NCI-H1048 (cell line): ENCODE data around the gene MID1IP1.

ENCODE experiments used
- DNase-seq: peaks from one replicate; lab custom pipeline; 2025; lab: John Stamatoyannopoulos, UW

The MID1IP1 gene

DNA sequence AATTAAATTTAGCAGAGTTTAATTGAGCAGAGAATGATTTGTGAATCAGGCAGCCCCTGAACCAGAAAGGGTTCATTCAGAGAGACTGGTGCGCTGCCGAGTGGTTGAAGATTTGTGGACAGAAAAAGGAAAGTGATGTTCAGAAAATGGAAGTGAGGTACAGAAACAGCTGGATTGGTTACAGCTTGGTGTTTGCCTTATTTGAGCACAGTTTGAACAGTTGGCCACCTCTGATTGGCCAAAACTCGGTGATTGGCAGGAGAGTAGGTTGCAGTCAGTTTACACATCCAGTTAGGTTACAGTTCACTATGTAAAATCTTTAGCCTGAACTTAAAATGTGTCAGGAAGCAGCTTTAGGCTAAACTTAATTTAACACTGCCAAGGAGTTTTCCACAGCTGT lies 14.9 kb downstream of the MID1IP1 start:
- no peak for DNase-seq

DNA sequence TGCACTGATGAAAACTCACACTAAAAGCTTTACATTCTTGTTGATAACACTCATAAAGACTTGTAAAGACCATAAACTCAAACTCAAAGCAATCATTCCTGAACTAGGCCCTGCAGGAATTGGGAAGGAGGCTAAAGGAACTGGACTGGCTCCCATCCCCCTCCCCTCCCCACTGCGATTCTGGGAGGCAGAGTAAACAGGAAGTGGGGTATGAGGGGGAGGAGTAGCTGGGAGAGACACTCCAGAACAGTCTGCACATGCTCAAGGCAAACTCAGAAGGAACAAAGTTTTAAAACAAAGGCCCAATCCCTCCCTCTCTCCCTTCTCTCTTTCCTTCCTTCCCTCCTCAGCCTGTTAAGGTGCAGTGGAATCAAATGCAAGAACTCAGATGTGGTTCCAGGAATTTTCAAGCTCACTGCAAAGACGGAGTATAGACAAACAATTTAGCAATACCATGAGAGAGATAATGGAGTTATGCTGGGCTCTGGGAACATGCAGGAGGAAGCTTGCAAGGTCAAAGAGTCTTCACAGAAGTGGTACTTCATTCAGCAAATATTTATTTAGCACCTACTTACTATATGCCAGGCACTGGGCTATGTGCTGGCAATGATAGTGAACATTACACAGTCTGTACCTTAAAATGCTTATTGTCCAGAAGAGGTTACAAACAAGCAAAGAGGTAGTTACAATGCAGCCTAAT lies 15.9 kb downstream of the MID1IP1 start:
- no peak for DNase-seq

DNA sequence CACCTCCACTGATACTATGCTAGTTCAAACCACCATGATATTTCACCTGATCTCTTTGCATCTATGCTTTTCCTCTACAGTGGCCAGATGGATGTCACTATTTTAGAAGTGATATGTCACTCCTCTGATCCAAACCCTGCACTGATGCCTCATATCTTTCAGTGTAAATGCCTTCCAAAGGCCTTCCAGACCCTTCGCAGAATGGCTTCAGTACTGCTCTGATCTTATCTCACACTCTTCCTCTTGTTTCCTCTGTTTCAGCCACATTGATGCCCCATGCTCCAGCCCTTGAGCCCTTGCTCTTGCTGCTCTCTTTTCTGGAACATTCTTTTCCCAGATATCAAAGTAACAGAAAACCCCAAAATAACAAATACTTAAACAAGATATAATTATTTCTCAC lies 17.9 kb downstream of the MID1IP1 start:
- DNase-seq: no peak

DNA sequence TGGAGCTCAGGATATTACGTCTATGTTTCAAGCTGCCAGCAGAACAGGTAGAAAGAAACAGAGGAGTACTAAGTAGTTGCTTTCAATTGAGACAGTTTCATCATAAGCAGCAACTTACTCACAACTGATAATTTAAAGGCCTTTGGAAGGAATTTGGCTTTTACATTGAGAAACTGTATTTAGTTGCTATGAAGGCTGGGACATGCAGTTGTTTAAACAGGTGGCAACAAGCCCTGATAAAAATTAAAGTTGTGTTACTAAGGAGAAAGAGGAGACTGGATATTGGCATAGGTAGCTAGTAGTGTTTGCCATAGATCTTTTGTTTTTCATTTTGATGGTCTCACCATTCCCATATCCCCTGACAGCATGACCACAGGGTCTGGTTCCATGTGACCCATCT lies 18.4 kb downstream of the MID1IP1 start:
- no peak for DNase-seq

DNA sequence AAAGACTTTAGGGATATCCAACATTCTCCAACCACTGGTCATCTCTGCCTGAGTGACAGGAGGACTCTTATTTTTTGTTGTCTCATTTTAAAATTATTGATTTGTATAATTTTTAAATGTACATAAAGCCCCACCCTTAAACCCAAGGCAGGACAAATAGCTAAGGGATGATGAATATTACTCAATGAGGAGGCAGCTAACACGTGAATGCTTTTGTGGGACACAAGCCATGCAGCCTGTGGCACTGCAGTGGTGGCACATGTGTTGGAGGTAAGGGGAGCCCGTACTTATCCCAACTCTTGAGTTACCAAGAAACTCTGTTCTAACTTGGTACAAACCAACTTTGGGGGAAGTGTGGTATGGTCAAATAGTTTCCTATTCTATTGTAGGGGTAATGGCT lies 19.5 kb downstream of the MID1IP1 start:
- DNase-seq: no peak

DNA sequence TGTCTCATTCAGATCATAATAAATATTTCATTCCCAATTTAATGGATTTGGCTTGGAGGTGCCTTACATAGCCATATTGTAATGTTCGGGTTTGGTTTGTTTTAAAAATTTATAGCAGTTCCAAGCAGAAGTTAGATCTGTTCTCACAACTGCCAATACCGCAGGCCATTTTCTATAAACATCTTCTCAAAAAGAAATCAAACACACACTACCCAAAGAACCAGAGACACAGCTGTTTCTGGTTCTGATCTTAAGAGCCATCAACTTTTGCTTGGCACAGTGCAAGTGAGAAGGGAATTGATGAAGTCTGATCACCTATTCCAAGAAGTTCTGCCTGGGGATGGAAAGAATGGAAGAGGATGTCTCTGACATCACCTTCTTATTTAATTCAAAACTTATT lies 22.9 kb downstream of the MID1IP1 start:
- no peak for DNase-seq

DNA sequence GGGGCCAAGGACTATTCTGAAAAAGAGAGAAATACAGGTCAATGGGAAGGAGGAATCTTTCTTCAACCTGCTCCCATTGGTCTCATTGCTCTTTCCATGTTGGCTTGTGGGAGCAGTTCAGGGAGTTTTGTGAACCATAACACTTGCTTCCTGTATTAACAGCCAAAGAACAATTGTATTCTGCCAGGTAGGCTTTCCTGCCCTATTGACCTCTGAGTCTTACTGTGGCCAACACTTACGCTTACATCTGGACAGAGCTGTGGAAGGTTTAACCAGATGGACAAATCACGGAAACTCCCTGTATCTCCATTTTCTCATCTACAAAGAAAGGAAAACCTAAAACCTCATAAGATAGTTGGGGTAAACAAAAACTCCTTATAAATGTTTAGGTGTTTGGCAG lies 30.7 kb downstream of the MID1IP1 start:
- no peak for DNase-seq

DNA sequence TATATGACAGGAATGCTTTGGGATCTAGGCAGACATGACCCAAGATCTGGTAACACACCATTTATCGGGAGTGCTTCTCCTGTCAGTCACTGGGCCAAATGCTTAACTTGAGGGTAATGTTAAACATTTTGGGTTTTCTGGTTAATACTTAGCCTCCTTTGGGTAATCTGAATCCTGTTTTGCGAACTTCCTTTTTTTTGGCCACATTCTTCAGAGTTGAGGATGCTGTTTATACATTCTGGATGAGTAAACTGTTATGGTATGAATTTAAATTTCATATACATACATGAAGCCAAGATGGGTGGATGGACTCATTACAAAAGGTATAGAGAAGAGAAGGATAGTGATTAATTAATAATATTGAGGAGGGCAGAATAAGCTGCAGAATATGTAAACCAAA lies 36.1 kb downstream of the MID1IP1 start:
- no peak for DNase-seq

DNA sequence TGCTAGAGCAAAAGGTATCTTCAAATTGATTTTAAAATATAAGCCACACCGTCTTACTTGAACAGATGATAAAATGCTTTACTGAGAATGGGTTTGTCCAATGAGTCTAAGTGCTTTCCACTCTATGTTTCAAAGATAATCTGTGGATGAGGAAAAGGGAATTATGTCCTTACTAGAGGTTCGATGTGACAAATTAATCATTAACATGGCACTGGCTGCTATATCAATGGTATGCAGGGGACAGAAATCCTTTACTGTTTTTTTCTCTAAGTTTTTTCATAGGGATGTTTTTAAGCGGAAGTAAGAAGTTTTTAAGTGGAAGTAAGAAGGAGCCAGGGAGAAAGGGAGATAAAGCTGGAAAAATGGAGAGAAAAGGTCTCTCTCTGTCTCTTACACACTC lies 38.0 kb downstream of the MID1IP1 start:
- DNase-seq: no peak

DNA sequence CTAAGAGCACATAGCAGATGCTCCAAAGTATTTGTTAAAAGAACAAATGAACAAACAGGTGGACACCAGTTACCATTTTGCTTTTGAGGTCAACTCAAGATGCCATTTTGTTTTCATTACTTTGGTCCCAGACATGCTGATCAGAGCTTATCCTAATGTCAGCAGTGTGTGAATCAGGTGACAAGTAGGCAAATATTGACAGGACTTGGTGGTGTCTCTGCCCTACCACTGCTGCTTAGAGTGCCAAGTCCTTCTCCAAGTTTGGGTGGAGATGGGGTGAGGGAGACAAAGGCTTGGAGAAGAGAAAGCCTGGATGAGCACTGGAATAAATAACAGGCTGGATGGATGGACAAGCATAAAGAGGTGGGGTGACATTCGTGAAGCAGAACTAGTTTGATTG lies 38.7 kb downstream of the MID1IP1 start:
- no peak for DNase-seq

DNA sequence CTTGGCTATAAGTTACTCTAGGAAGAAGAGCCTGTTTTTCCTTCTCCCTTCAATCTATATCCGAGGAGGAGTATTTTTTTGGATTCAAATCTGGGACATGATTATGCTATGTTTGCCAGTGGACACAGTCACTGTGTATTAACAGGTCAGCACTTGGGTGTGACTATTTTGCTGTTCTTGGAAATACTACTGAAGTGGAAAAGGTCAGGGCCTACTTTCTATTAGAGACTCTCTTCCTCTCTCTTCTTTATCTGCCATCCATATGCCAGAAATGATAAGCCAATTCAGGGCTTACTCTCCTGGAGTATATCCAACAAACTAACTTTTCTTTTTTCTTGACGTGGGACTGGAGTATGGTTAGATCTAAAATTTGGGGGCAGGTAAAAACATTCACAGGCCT lies 40.5 kb downstream of the MID1IP1 start:
- DNase-seq: no peak

DNA sequence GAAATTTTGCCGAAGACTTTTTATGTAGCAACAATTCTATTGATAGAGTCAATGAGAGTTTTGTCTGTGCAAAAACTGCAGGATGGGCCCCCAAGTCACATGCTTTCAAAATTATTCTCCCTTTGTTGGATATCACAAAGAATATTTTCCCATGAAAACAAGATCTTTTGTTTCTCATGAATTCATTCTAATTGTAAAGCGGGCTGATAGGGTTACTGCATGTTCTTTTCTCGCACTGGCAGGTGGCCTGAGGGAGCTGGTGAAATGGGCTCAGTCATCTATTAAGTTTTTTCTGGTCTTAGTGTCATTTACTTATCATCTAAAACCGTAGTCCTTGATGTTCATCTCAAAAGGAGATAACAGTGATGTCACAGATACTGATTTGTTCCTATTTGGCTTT lies 44.2 kb downstream of the MID1IP1 start:
- DNase-seq: no peak

DNA sequence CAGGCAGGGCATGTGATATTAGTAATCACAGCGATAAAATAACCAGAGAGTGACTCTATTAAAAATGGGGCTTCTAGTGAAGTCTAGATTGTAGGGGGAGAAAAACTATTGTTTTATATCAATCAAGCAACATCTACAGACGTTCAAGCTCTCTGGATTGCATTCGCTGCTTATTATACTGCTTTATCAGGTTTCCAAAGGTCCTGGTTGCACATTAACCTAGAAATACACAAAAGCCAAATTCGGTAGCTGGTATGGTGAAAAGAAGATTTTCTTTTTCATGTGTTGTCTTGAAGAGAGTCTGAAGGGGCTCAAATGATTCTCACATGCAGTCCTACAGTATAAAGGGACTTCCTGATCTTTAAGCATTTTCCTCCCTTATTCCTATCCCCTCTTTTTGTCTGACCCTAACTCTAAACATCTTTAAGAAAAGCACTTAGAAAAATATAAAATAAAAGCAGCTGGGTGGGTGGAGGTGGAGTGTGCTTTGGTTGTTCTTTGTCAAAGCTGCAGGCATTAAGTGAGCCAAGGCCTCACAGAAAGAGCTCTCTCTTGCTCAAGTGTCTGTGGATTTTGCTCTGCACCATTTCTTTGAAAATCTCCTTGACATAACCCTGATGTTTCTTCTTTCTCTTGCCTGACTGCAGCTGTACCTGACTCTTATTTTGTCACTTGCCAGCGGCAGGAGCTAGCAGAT lies 46.1 kb downstream of the MID1IP1 start:
- no peak for DNase-seq

DNA sequence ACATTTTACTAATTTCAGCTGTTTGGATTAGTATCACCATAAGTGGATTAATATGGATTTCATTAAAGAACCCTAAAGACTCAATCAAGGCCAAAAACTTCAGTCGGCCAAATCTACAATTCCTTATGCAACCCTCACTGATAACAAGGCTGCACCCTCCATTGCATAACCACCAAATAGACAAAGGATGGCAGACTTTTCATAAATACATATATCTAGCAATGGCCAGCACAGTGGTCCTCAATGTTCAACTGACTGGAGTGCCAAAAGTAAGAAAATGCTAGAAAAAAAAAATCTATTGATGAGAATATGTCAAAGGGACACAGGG lies 46.6 kb downstream of the MID1IP1 start:
- no peak for DNase-seq

DNA sequence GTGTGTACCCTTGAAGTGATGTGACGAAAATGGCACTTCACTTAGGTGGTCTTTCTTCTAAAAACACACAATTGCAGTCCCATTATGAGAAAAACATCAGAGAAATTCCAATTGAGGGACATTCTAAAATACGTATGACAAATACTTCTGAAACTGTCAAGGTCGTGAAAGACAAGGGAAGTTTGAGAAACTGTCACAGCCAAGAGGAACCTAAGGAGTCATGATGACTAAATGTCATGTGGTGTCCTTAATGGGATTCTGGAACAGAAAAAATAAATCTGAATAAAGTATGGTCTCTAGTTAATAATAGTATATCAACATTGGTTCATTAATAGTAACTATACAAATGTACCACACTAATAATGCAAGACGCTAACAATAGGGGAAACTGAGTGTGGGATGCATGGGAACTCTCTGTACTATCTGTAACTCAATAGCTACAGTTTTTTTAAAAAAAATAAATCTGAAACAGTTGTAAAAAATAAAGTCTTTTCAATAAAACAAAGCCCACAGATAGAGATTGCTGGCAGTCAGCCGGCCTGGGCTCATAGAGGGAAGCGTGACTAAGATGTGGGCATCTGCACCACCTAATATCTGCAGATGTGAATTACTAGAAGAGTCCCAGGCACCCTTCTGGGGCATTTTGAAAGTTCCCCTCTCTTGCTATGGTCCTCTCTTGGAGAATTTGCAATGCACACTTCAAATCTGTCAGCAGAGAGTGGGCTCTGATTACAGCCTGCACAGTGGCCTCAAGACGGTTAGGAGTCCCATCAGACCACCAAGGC lies 47.6 kb downstream of the MID1IP1 start:
- no peak for DNase-seq

DNA sequence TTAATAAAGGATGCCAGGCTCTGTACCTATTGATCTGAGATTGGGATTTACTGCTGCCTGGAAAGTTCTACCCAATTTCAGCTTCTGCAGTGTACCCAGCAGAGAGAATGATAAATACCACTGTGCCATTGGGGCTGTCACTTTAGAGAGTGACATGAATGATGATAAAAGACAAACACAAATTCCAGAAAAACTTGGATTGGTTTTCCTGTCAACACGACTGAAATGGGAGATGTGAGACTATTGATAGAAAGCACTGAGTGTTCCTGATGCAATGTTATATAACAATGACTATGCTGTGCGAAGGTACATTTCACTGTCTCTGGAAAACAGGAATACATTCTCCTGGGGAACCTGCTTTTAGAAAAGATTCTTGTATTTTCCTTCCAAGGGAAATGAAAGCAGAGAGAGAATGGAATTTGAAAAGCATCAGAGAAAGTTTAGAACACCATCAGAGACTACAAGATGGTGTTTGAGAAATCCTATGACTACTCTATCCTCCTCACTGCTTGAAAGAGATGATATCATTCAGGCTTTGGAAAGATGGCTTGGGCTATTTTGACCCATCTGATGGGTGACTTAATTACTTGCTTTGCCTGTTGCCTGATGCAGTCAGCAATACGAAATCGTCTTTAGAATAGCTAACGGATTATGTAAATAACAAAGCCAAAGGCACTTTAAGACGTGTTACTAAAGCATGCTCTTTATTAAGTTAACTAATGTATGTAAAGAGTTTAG lies 49.7 kb downstream of the MID1IP1 start:
- no peak for DNase-seq

DNA sequence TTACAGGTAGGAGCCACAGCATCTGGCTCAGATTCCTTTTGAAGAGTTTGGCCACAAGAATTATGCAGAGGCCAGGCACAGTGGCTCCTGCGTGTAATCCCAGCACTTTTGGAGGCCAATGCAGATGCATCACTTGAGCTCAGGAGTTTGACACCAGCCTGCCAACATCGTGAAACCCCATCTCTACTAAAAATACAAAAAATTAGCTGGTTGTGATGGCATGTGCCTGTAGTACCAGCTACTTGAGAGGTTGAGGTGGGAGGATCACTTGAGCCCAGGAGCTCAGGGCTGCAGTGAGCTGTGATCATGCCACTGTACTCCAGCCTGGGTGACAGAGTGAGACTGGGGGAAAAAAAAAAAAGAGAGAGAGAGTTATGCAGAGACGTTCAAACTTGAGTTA lies 53.0 kb downstream of the MID1IP1 start:
- DNase-seq: no peak
